RWPE2 (cell line): Measurements from ENCODE around the gene MKX.

Experiments used
- ATAC-seq: fragments of 200-7000 bp; cut with Tn5 transposase; 3 replicates; pipeline ENCODE4 v1.9.1; 2021; ENCODE audit warnings: low read depth
- DNase-seq: peaks from one replicate; pipeline ENCODE4 v3.0.0-alpha.2; 2020; ENCODE audit warnings: low spot score
- H3K27ac ChIP-seq: fragments of 450-650 bp; 2 replicates; pipeline ENCODE4 v1.5.1; 2017; ENCODE audit warnings: mild to moderate bottlenecking; ENCODE audit not compliant: poor library complexity, severe bottlenecking
- H3K27me3 ChIP-seq: fragments of 250-450 bp; sonication (Bioruptor Pico); 2 replicates; pipeline ENCODE4 v1.5.1; 2021; ENCODE audit warnings: mild to moderate bottlenecking, moderate library complexity; ENCODE audit not compliant: insufficient read depth, poor library complexity, severe bottlenecking
- H3K36me3 ChIP-seq: fragments of 250-450 bp; sonication (Bioruptor Pico); 2 replicates; pipeline ENCODE4 v1.5.1; 2020; ENCODE audit warnings: low read depth, mild to moderate bottlenecking, moderate library complexity
- H3K4me1 ChIP-seq: fragments of 250-450 bp; sonication (Bioruptor Pico); 2 replicates; pipeline ENCODE4 v1.5.1; 2021; ENCODE audit warnings: mild to moderate bottlenecking, moderate library complexity; ENCODE audit not compliant: insufficient read depth, poor library complexity, severe bottlenecking
- H3K4me3 ChIP-seq: fragments of 250-450 bp; sonication (Bioruptor Pico); 2 replicates; pipeline ENCODE4 v1.5.1; 2021; ENCODE audit warnings: mild to moderate bottlenecking, moderate library complexity; ENCODE audit not compliant: severe bottlenecking
- H3K9me3 ChIP-seq: fragments of 250-450 bp; sonication (Bioruptor Pico); 2 replicates; pipeline ENCODE4 v1.5.1; 2021; ENCODE audit warnings: mild to moderate bottlenecking, moderate library complexity; ENCODE audit not compliant: severe bottlenecking
- CTCF ChIP-seq: fragments of 450-650 bp; IDR thresholded peaks from one replicate; pipeline ENCODE4 v1.5.1; 2017; ENCODE audit warnings: mild to moderate bottlenecking, moderate library complexity; ENCODE audit not compliant: poor library complexity, severe bottlenecking

The MKX gene

GRCh38 chr10:27661514-27662286 is 83.9 kb downstream of the MKX start:
- Histone ChIP-seq H3K27ac (no peak overlapping the region), H3K4me1 (peaks cover 7% of the 10 kb centered on the region), H3K36me3 (no peaks in the 10 kb centered on the region), H3K4me3 (no peak overlapping the region), H3K9me3 (no peaks in the 10 kb centered on the region), H3K27me3 (no peaks in the 10 kb centered on the region)
- no peak for TF ChIP-seq CTCF
- DNase-seq (no peak), ATAC-seq (0 out of 3 replicates have a peak, but pooled peaks have one; percentile 35)

GRCh38 chr10:27660711-27661110 is 84.9 kb downstream of the MKX start:
- no peak overlapping the region for H3K27ac ChIP-seq
- H3K9me3 ChIP-seq, result no peaks in the 10 kb centered on the region
- DNase-seq (no peak), ATAC-seq (no peak)
- peaks cover 7% of the 10 kb centered on the region for H3K4me1 ChIP-seq
- no peak overlapping the region for H3K4me3 ChIP-seq
- H3K36me3 ChIP-seq, result no peaks in the 10 kb centered on the region
- no peaks in the 10 kb centered on the region for H3K27me3 ChIP-seq
- TF ChIP-seq CTCF, result no peak

- no peak overlapping the region for H3K27ac ChIP-seq
- H3K36me3 ChIP-seq, result no peaks in the 10 kb centered on the region
- TF ChIP-seq CTCF, result no peak
- no peaks in the 10 kb centered on the region for H3K27me3 ChIP-seq
- H3K9me3 ChIP-seq, result no peaks in the 10 kb centered on the region
- DNase-seq (no peak), ATAC-seq (no peak)
- H3K4me3 ChIP-seq, result no peak overlapping the region
- peaks cover 7% of the 10 kb centered on the region for H3K4me1 ChIP-seq
These were observed 85.4 kb downstream of the MKX start for GRCh38 chr10:27660268-27660667.

- H3K9me3 ChIP-seq, result no peaks in the 10 kb centered on the region
- TF ChIP-seq CTCF, result no peak
- ATAC-seq (no peak), DNase-seq (no peak)
- no peaks in the 10 kb centered on the region for H3K36me3 ChIP-seq
- H3K27me3 ChIP-seq, result no peaks in the 10 kb centered on the region
- H3K27ac ChIP-seq, result no peak overlapping the region
- H3K4me1 ChIP-seq, result peaks cover 7% of the 10 kb centered on the region
- no peak overlapping the region for H3K4me3 ChIP-seq
These were observed 85.8 kb downstream of the MKX start for GRCh38 chr10:27659786-27660185.

- Histone ChIP-seq H3K27me3 (no peaks in the 10 kb centered on the region), H3K4me1 (peaks cover 7% of the 10 kb centered on the region), H3K36me3 (no peaks in the 10 kb centered on the region), H3K27ac (no peak overlapping the region), H3K9me3 (no peaks in the 10 kb centered on the region), H3K4me3 (no peak overlapping the region)
- DNase-seq (no peak), ATAC-seq (peak; percentile 94)
- no peak for TF ChIP-seq CTCF
These were observed 86.8 kb downstream of the MKX start for GRCh38 chr10:27658788-27659187.
